ENCODE results near the gene TMEM131.

- TF ChIP-seq POLR2A (IDR thresholded peaks at IDR 0.05) (no peak), CTCF (IDR thresholded peaks at IDR 0.05) (no peak), POLR2AphosphoS5 (IDR thresholded peaks at IDR 0.05; ENCODE audit: insufficient read depth in 1 of 2, low read depth in 1 of 2) (no peak)
Measured at GRCh38 chr2:97801028-97801427, 194.7 kb downstream of the TMEM131 start.

Data from vagina (tissue), 2 donors.